Peyer's patch (tissue), 4 donors: ENCODE data around the gene CD72.

Experiments used
- CTCF ChIP-seq, 6 experiments: fragments of 450-650 bp in 4 of 6; fragments of 200-600 bp in 2 of 6; sonication (generic) in 1 of 6; IDR thresholded peaks; one replicate each; pipeline ENCODE4 v1.5.1; 2017 to 2019; ENCODE audit warnings: antibody characterized with exemption in 6 of 6, mild to moderate bottlenecking in 3 of 6, moderate library complexity in 1 of 6
- POLR2A ChIP-seq, 2 donors: fragments of 450-650 bp; IDR thresholded peaks; one replicate each; pipeline ENCODE4 v1.5.1; 2017; ENCODE audit warnings: antibody characterized with exemption in 2 of 2, mild to moderate bottlenecking in 2 of 2, moderate library complexity in 2 of 2

GRCh38 chr9:35560625-35561337 lies 57.4 kb downstream of the CD72 start:
- TF ChIP-seq CTCF (IDR thresholded peaks at IDR 0.05) (no peak), POLR2A (IDR thresholded peaks at IDR 0.05) (no peak)
